K562 (cell line): ENCODE measurements around the gene NSUN2.
"Not testable (repeated sequence)": the region's sequence is repeated elsewhere in the genome, so short reads cannot be mapped to it uniquely, and the experiment has no call there.

ENCODE experiments used
- ARID1B ChIP-seq: fragments of 450-650 bp; IDR thresholded peaks from 2 replicates; pipeline ENCODE4 v1.6.1; 2016; ENCODE audit warnings: antibody characterized with exemption, mild to moderate bottlenecking, inconsistent platforms
- BHLHE40 ChIP-seq: IDR thresholded peaks from 2 replicates; pipeline ENCODE4 v1.6.1; 2011; ENCODE audit warnings: low read length, improper control_type of control experiment
- CHD1 ChIP-seq: fragments of 200-600 bp; sonication (generic); IDR thresholded peaks from one replicate; pipeline ENCODE4 v1.6.1; 2012; ENCODE audit warnings: mild to moderate bottlenecking, moderate library complexity, low read length, inconsistent platforms
- DNMT1 ChIP-seq: fragments of 450-650 bp; IDR thresholded peaks from 2 replicates; pipeline ENCODE4 v1.6.1; 2016; ENCODE audit warnings: antibody characterized with exemption, mild to moderate bottlenecking
- ESRRA ChIP-seq: fragments of 450-650 bp; IDR thresholded peaks from 2 replicates; pipeline ENCODE4 v1.6.1; 2014; ENCODE audit warnings: low read depth, mild to moderate bottlenecking, moderate library complexity, borderline replicate concordance
- KAT7 ChIP-seq: sonication (generic); formaldehyde crosslinking; IDR thresholded peaks from 2 replicates; pipeline ENCODE4 v1.8.0; 2022; ENCODE audit warnings: missing genetic modification reagents, mild to moderate bottlenecking, borderline replicate concordance
- MYC ChIP-seq, 2 experiments: fragments of 250-450 bp in 1 of 2; sonication (Bioruptor Pico) in 1 of 2; IDR thresholded peaks; 2 replicates each; pipeline versions ENCODE4 v1.5.1 to v1.6.1; 2012 to 2021; ENCODE audit warnings: low read depth in 2 of 2, borderline replicate concordance in 1 of 2, improper control_type of control experiment in 1 of 2, low read length in 1 of 2, mild to moderate bottlenecking in 1 of 2, moderate library complexity in 1 of 2
- PML ChIP-seq: IDR thresholded peaks from 2 replicates; pipeline ENCODE4 v1.6.1; 2012; ENCODE audit warnings: low read length, inconsistent platforms
- POLR2AphosphoS5 ChIP-seq: IDR thresholded peaks from 2 replicates; pipeline ENCODE4 v1.6.1; 2011; ENCODE audit warnings: mild to moderate bottlenecking, low read depth, low read length, moderate library complexity; ENCODE audit not compliant: control insufficient read depth, insufficient read depth
- RBM25 ChIP-seq: fragments of 200-400 bp; formaldehyde crosslinking; IDR thresholded peaks from 2 replicates; pipeline ENCODE4 v1.6.1; 2018; ENCODE audit warnings: low read length, low read depth, moderate library complexity; ENCODE audit not compliant: severe bottlenecking
- RFX5 ChIP-seq: IDR thresholded peaks from 2 replicates; pipeline ENCODE4 v1.6.1; 2011; ENCODE audit warnings: low read depth, mild to moderate bottlenecking, improper control_type of control experiment, low read length
- SMAD3 ChIP-seq: fragments of 450-650 bp; formaldehyde crosslinking; conservative IDR thresholded peaks from 2 replicates; pipeline ENCODE4 v1.4.0; 2020; ENCODE audit warnings: mild to moderate bottlenecking
- ZNF398 ChIP-seq: fragments of 250-450 bp; sonication (Bioruptor Pico); IDR thresholded peaks from 2 replicates; pipeline ENCODE4 v1.8.0; 2021; ENCODE audit warnings: moderate library complexity, mild to moderate bottlenecking, inconsistent platforms
- TF ChIP-seq, protein P1 (sequence below), 3 experiments: IDR thresholded peaks in 2 of 3; conservative IDR thresholded peaks in 1 of 3; 2 replicates each; pipeline ENCODE4 v1.5.1; 2011 to 2012; ENCODE audit warnings: low read length in 3 of 3, mild to moderate bottlenecking in 3 of 3, control low read depth in 2 of 3, improper control_type of control experiment in 1 of 3, inconsistent platforms in 1 of 3, low read depth in 1 of 3, mixed read lengths in 1 of 3, moderate library complexity in 1 of 3; ENCODE audit not compliant: insufficient read depth in 2 of 3

- not testable (repeated sequence) for TF ChIP-seq PML; ARID1B; ESRRA; POLR2AphosphoS5; KAT7 (CRISPR knock-in tag); ZNF398 (CRISPR knock-in tag); RFX5; DNMT1; RBM25; BHLHE40; MYC (IDR thresholded peaks at IDR 0.05; ENCODE audit: low read depth, low read length); MYC (CRISPR knock-in tag; IDR thresholded peaks at IDR 0.05; ENCODE audit: borderline replicate concordance, low read depth); CHD1; SMAD3
- TF ChIP-seq, protein P1, sequence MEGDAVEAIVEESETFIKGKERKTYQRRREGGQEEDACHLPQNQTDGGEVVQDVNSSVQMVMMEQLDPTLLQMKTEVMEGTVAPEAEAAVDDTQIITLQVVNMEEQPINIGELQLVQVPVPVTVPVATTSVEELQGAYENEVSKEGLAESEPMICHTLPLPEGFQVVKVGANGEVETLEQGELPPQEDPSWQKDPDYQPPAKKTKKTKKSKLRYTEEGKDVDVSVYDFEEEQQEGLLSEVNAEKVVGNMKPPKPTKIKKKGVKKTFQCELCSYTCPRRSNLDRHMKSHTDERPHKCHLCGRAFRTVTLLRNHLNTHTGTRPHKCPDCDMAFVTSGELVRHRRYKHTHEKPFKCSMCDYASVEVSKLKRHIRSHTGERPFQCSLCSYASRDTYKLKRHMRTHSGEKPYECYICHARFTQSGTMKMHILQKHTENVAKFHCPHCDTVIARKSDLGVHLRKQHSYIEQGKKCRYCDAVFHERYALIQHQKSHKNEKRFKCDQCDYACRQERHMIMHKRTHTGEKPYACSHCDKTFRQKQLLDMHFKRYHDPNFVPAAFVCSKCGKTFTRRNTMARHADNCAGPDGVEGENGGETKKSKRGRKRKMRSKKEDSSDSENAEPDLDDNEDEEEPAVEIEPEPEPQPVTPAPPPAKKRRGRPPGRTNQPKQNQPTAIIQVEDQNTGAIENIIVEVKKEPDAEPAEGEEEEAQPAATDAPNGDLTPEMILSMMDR (IDR thresholded peaks at IDR 0.05 in 2 of 3, conservative IDR thresholded peaks at IDR 0.05 in 1 of 3; ENCODE audit: insufficient read depth in 2 of 3, low read depth in 1 of 3, low read length in 3 of 3) = not testable (repeated sequence)
Measured at GRCh38 chr5:6645571-6646362, 12.9 kb upstream of the NSUN2 start.
